Measurements from ENCODE around the gene ABCD1. TPM values are rescaled to one million over a fixed set of nuclear protein-coding genes. Genes with fewer than 3 reads are reported as not detected.
"Not testable (repeated sequence)": the region's sequence is repeated elsewhere in the genome, so short reads cannot be mapped to it uniquely, and the experiment has no call there.

Gene ABCD1
- total RNA-seq, 3 donors from 2014 or later, result 13.0 to 27.3 (median 13.0) TPM

- H3K4me1 ChIP-seq (ENCODE audit: low read depth), result peaks cover 9% of the 10 kb centered on the region
- intact Hi-C loops (cut with DNase I, micrococcal nuclease), result no loop called here
- no peak overlapping the region for H3K4me3 ChIP-seq
- TF ChIP-seq CTCF (IDR thresholded peaks at IDR 0.05), result no peak
- no peaks in the 10 kb centered on the region for H3K9me3 ChIP-seq
- peak in 1 of 3 donors; percentile 30 for DNase-seq
- H3K36me3 ChIP-seq (ENCODE audit: low read depth), result no peaks in the 10 kb centered on the region
- no peak for ATAC-seq
Measured at GRCh38 chrX:153697924-153698865, 26.5 kb upstream of the ABCD1 start.

- H3K9me3 ChIP-seq; intact Hi-C loops (cut with DNase I, micrococcal nuclease); H3K4me1 ChIP-seq (ENCODE audit: low read depth); H3K4me3 ChIP-seq; H3K36me3 ChIP-seq (ENCODE audit: low read depth): not testable (repeated sequence)
- ATAC-seq (peak; percentile 71), DNase-seq (peak in 2 of 3 donors; percentile 57 to 62)
Measured at GRCh38 chrX:153699210-153699783, 25.4 kb upstream of the ABCD1 start.

- intact Hi-C loops (cut with DNase I, micrococcal nuclease); H3K36me3 ChIP-seq (ENCODE audit: low read depth); H3K4me3 ChIP-seq; H3K4me1 ChIP-seq (ENCODE audit: low read depth); H3K9me3 ChIP-seq: not testable (repeated sequence)
- ATAC-seq (peak; percentile 69), DNase-seq (peak; percentile 57 to 79 (median 76))
Measured at GRCh38 chrX:153699784-153700371, 24.8 kb upstream of the ABCD1 start.

GRCh38 chrX:153700376-153700945 is 24.2 kb upstream of the ABCD1 start:
- intact Hi-C loops (cut with DNase I, micrococcal nuclease), result no loop called here
- no peak overlapping the region for H3K4me3 ChIP-seq
- no peak for TF ChIP-seq CTCF (IDR thresholded peaks at IDR 0.05)
- H3K9me3 ChIP-seq, result no peaks in the 10 kb centered on the region
- H3K36me3 ChIP-seq (ENCODE audit: low read depth), result no peaks in the 10 kb centered on the region
- H3K4me1 ChIP-seq (ENCODE audit: low read depth), result peaks cover 9% of the 10 kb centered on the region
- ATAC-seq (peak; percentile 16), DNase-seq (peak in 1 of 3 donors; percentile 36)

- H3K4me1 ChIP-seq (ENCODE audit: low read depth), result peaks cover 9% of the 10 kb centered on the region
- ATAC-seq, result no peak
- H3K4me3 ChIP-seq, result no peak overlapping the region
- intact Hi-C loops (cut with DNase I, micrococcal nuclease), result no loop called here
- H3K9me3 ChIP-seq, result no peaks in the 10 kb centered on the region
- no peak for TF ChIP-seq CTCF (IDR thresholded peaks at IDR 0.05)
- H3K36me3 ChIP-seq (ENCODE audit: low read depth), result no peaks in the 10 kb centered on the region
- no peak for DNase-seq
Measured at GRCh38 chrX:153700967-153701366, 23.7 kb upstream of the ABCD1 start.

GRCh38 chrX:153701706-153702105 is 22.9 kb upstream of the ABCD1 start:
- intact Hi-C loops (cut with DNase I, micrococcal nuclease), result no loop called here
- ATAC-seq, result no peak
- no peak for TF ChIP-seq CTCF (IDR thresholded peaks at IDR 0.05)
- peaks cover 9% of the 10 kb centered on the region for H3K4me1 ChIP-seq (ENCODE audit: low read depth)
- no peaks in the 10 kb centered on the region for H3K9me3 ChIP-seq
- peak in 1 of 3 donors; percentile 28 for DNase-seq
- H3K4me3 ChIP-seq, result no peak overlapping the region
- H3K36me3 ChIP-seq (ENCODE audit: low read depth), result no peaks in the 10 kb centered on the region

All from mucosa of descending colon (tissue), 3 donors.